PFSK-1 (cell line): ENCODE results near the gene ATAD2B.

ENCODE experiments used
- FOXP2 ChIP-seq: optimal IDR thresholded peaks from 2 replicates; pipeline ENCODE3; 2011; ENCODE audit warnings: borderline replicate concordance, control low read depth, inconsistent platforms; ENCODE audit not compliant: insufficient read depth; ENCODE audit errors: extremely low read length, extremely low read depth
- POLR2AphosphoS5 ChIP-seq: IDR thresholded peaks from 2 replicates; pipeline ENCODE4 v1.6.1; 2012; ENCODE audit warnings: low read depth, mild to moderate bottlenecking, control low read depth, low read length, moderate library complexity
- REST ChIP-seq, 2 experiments: IDR thresholded peaks; 2 replicates each; pipeline versions ENCODE4 v1.6.1 to v1.8.0; 2011 to 2012; ENCODE audit warnings: low read depth in 2 of 2, low read length in 2 of 2, control low read depth in 1 of 2, inconsistent platforms in 1 of 2, mild to moderate bottlenecking in 1 of 2, moderate library complexity in 1 of 2; ENCODE audit not compliant: insufficient read depth in 1 of 2
- SIN3A ChIP-seq: IDR thresholded peaks from 2 replicates; pipeline ENCODE4 v1.6.1; 2012; ENCODE audit warnings: mild to moderate bottlenecking, low read length, moderate library complexity, borderline replicate concordance; ENCODE audit not compliant: insufficient read depth
- TAF1 ChIP-seq: IDR thresholded peaks from 2 replicates; pipeline ENCODE4 v1.6.1; 2012; ENCODE audit warnings: low read length, control low read depth, borderline replicate concordance; ENCODE audit not compliant: insufficient read depth

Gene ATAD2B

GRCh38 chr2:23826040-23826439 is 100.9 kb downstream of the ATAD2B start:
- no peak for TF ChIP-seq SIN3A
- TF ChIP-seq REST (IDR thresholded peaks at IDR 0.05; ENCODE audit: insufficient read depth in 1 of 2, low read depth in 2 of 2, low read length in 2 of 2): no peak
- no peak for TF ChIP-seq FOXP2
- TF ChIP-seq POLR2AphosphoS5: no peak
- no peak for TF ChIP-seq TAF1

- TF ChIP-seq FOXP2: no peak
- no peak for TF ChIP-seq POLR2AphosphoS5
- TF ChIP-seq SIN3A: no peak
- no peak for TF ChIP-seq TAF1
- TF ChIP-seq REST (IDR thresholded peaks at IDR 0.05; ENCODE audit: insufficient read depth in 1 of 2, low read depth in 2 of 2, low read length in 2 of 2): no peak
These were observed 102.1 kb downstream of the ATAD2B start for GRCh38 chr2:23824777-23825212.

- TF ChIP-seq TAF1 (no peak), REST (IDR thresholded peaks at IDR 0.05; ENCODE audit: insufficient read depth in 1 of 2, low read depth in 2 of 2, low read length in 2 of 2) (no peak), SIN3A (no peak), FOXP2 (no peak), POLR2AphosphoS5 (no peak)
These were observed 103.1 kb downstream of the ATAD2B start for GRCh38 chr2:23823863-23824262.

- TF ChIP-seq FOXP2: no peak
- no peak for TF ChIP-seq SIN3A
- no peak for TF ChIP-seq REST (IDR thresholded peaks at IDR 0.05; ENCODE audit: insufficient read depth in 1 of 2, low read depth in 2 of 2, low read length in 2 of 2)
- no peak for TF ChIP-seq TAF1
- no peak for TF ChIP-seq POLR2AphosphoS5
These were observed 112.0 kb downstream of the ATAD2B start for GRCh38 chr2:23814963-23815362.

GRCh38 chr2:23813438-23813837 is 113.5 kb downstream of the ATAD2B start:
- no peak for TF ChIP-seq POLR2AphosphoS5
- no peak for TF ChIP-seq REST (IDR thresholded peaks at IDR 0.05; ENCODE audit: insufficient read depth in 1 of 2, low read depth in 2 of 2, low read length in 2 of 2)
- TF ChIP-seq FOXP2: no peak
- TF ChIP-seq SIN3A: no peak
- no peak for TF ChIP-seq TAF1
